GM12864 (cell line): ENCODE results near the gene C1orf159.

Experiments used
- DNase-seq: peaks from one replicate; pipeline ENCODE4 v3.0.0-alpha.2; 2011; ENCODE audit warnings: low read depth
- H3K4me3 ChIP-seq: 2 replicates; pipeline ENCODE4 v1.5.1; 2011; ENCODE audit warnings: mild to moderate bottlenecking, low read depth, low read length, control low read depth
- CTCF ChIP-seq: IDR thresholded peaks from 2 replicates; pipeline ENCODE4 v1.5.1; 2011; ENCODE audit warnings: low read depth, mild to moderate bottlenecking, moderate library complexity, low read length, control low read depth, inconsistent platforms; ENCODE audit errors: missing control alignments

C1orf159 gene

GRCh38 chr1:1074631-1075147 is 41.2 kb downstream of the C1orf159 start:
- TF ChIP-seq CTCF, result no peak
- H3K4me3 ChIP-seq, result no peak overlapping the region
- no peak for DNase-seq

GRCh38 chr1:1073743-1074587 is 41.9 kb downstream of the C1orf159 start, which contains the start of gene RNF223:
Gene RNF223, minus strand, starts transcription at chr1:1074306. Its CDS starts 1,740 bp downstream, at chr1:1072566.
- no peak for DNase-seq
- H3K4me3 ChIP-seq, result no peak within 1 kb of the TSS
- TF ChIP-seq CTCF, result no peak

GRCh38 chr1:1072849-1073742 is 42.8 kb downstream of the C1orf159 start:
- DNase-seq, result no peak
- no peak for TF ChIP-seq CTCF
- no peak overlapping the region for H3K4me3 ChIP-seq

GRCh38 chr1:1072299-1072848 is 43.5 kb downstream of the C1orf159 start:
- no peak for DNase-seq
- no peak for TF ChIP-seq CTCF
- no peak overlapping the region for H3K4me3 ChIP-seq

- H3K4me3 ChIP-seq, result no peak overlapping the region
- TF ChIP-seq CTCF, result no peak
- no peak for DNase-seq
Observed at GRCh38 chr1:1071486-1072298, 44.2 kb downstream of the C1orf159 start.
